Measurements from ENCODE around the gene TSPAN15.

Gene TSPAN15

DNA sequence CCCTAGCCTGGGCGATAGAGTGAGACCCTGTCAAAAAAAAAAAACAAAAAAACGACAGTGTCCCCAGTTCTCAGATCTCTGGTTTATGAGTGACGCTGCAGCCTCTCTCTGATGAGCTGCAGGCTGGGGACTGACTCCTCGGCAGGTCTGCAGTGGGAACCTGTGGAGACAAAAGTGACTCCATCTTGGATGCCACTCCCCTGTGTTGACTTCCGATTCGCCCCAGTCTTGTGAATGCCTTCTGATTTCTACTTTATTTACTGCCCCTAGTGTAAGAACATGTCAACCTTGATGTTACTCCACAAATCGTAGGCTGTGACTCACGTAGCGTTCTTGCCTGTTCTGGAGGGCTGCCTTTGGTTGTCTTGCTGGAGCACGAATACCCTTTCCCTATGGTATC is 40.8 kb upstream of the TSPAN15 start:
- POLR2A ChIA-PET, result no interaction called here
- no peak for TF ChIP-seq ZNF214 (tag by site-specific recombination; IDR thresholded peaks at IDR 0.05; ENCODE audit: borderline replicate concordance)
- no peak for TF ChIP-seq ZNF837 (tag by site-specific recombination; IDR thresholded peaks at IDR 0.05)
- TF ChIP-seq ZNF830 (tag by site-specific recombination; IDR thresholded peaks at IDR 0.05; ENCODE audit: low read depth), result no peak
- TF ChIP-seq, protein P1, sequence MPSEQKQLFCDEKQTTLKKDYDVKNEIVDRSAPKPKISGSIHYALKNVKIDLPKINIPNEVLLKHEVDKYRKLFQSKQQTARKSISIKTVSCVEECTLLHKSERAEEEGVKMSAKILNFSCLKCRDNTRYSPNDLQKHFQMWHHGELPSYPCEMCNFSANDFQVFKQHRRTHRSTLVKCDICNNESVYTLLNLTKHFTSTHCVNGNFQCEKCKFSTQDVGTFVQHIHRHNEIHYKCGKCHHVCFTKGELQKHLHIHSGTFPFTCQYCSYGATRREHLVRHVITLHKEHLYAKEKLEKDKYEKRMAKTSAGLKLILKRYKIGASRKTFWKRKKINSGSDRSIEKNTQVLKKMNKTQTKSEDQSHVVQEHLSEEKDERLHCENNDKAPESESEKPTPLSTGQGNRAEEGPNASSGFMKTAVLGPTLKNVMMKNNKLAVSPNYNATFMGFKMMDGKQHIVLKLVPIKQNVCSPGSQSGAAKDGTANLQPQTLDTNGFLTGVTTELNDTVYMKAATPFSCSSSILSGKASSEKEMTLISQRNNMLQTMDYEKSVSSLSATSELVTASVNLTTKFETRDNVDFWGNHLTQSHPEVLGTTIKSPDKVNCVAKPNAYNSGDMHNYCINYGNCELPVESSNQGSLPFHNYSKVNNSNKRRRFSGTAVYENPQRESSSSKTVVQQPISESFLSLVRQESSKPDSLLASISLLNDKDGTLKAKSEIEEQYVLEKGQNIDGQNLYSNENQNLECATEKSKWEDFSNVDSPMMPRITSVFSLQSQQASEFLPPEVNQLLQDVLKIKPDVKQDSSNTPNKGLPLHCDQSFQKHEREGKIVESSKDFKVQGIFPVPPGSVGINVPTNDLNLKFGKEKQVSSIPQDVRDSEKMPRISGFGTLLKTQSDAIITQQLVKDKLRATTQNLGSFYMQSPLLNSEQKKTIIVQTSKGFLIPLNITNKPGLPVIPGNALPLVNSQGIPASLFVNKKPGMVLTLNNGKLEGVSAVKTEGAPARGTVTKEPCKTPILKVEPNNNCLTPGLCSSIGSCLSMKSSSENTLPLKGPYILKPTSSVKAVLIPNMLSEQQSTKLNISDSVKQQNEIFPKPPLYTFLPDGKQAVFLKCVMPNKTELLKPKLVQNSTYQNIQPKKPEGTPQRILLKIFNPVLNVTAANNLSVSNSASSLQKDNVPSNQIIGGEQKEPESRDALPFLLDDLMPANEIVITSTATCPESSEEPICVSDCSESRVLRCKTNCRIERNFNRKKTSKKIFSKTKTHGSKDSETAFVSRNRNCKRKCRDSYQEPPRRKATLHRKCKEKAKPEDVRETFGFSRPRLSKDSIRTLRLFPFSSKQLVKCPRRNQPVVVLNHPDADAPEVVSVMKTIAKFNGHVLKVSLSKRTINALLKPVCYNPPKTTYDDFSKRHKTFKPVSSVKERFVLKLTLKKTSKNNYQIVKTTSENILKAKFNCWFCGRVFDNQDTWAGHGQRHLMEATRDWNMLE (tag by site-specific recombination; conservative IDR thresholded peaks at IDR 0.05; ENCODE audit: low read depth), result no peak
- TF ChIP-seq ZNF426 (tag by site-specific recombination; IDR thresholded peaks at IDR 0.05), result no peak
- TF ChIP-seq, protein P2, sequence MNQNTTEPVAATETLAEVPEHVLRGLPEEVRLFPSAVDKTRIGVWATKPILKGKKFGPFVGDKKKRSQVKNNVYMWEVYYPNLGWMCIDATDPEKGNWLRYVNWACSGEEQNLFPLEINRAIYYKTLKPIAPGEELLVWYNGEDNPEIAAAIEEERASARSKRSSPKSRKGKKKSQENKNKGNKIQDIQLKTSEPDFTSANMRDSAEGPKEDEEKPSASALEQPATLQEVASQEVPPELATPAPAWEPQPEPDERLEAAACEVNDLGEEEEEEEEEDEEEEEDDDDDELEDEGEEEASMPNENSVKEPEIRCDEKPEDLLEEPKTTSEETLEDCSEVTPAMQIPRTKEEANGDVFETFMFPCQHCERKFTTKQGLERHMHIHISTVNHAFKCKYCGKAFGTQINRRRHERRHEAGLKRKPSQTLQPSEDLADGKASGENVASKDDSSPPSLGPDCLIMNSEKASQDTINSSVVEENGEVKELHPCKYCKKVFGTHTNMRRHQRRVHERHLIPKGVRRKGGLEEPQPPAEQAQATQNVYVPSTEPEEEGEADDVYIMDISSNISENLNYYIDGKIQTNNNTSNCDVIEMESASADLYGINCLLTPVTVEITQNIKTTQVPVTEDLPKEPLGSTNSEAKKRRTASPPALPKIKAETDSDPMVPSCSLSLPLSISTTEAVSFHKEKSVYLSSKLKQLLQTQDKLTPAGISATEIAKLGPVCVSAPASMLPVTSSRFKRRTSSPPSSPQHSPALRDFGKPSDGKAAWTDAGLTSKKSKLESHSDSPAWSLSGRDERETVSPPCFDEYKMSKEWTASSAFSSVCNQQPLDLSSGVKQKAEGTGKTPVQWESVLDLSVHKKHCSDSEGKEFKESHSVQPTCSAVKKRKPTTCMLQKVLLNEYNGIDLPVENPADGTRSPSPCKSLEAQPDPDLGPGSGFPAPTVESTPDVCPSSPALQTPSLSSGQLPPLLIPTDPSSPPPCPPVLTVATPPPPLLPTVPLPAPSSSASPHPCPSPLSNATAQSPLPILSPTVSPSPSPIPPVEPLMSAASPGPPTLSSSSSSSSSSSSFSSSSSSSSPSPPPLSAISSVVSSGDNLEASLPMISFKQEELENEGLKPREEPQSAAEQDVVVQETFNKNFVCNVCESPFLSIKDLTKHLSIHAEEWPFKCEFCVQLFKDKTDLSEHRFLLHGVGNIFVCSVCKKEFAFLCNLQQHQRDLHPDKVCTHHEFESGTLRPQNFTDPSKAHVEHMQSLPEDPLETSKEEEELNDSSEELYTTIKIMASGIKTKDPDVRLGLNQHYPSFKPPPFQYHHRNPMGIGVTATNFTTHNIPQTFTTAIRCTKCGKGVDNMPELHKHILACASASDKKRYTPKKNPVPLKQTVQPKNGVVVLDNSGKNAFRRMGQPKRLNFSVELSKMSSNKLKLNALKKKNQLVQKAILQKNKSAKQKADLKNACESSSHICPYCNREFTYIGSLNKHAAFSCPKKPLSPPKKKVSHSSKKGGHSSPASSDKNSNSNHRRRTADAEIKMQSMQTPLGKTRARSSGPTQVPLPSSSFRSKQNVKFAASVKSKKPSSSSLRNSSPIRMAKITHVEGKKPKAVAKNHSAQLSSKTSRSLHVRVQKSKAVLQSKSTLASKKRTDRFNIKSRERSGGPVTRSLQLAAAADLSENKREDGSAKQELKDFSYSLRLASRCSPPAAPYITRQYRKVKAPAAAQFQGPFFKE (tag by site-specific recombination; IDR thresholded peaks at IDR 0.05; ENCODE audit: borderline replicate concordance), result no peak
- TF ChIP-seq ZFP69B (tag by site-specific recombination; IDR thresholded peaks at IDR 0.05), result no peak
- H3K9me3 ChIP-seq (ENCODE audit: control insufficient read depth, insufficient read depth, low read depth, low read length), result no peaks in the 10 kb centered on the region
- CTCF ChIA-PET, result interaction anchor here (0.8 to 2.1 kb wide), 4 partner anchors 17 to 174 kb away, joined by 3 to 9 read pairs (median 4); no protein-coding TSS in a partner anchor
- H3K4me1 ChIP-seq (ENCODE audit: control insufficient read depth, insufficient read depth, low read length), result no peaks in the 10 kb centered on the region; the same call in 1 of the 2 replicates
- no peak overlapping the region for H3K4me3 ChIP-seq (ENCODE audit: low read depth, low read length)
- no peaks in the 10 kb centered on the region for H3K36me3 ChIP-seq (ENCODE audit: control insufficient read depth in 2 of 2, insufficient read depth in 1 of 2, low read length in 2 of 2)
- no peak overlapping the region for H3K27ac ChIP-seq (ENCODE audit: extremely low read depth, low read depth, low read length)

DNA sequence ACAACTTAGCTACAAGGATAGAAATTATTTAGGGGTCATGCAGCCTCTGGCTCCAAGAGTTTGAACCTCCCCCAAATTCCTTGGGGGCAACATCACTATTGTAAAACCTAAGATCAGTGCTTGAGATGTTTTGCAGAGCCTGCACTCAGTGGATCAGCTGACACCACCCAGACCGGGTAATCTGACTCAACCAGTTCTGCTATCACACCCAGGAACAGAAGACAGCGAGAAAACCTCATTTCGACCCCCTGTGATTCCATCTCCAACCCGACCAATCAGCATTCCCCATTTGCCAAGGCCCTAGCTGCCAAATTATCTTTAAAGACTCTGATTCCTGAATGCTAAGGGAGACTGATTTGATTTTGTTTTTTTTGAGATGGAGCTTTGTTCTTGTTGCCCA is 39.8 kb upstream of the TSPAN15 start:
- Histone ChIP-seq H3K4me3 (ENCODE audit: low read depth, low read length) (no peak overlapping the region), H3K9me3 (ENCODE audit: control insufficient read depth, insufficient read depth, low read depth, low read length) (no peaks in the 10 kb centered on the region), H3K27ac (ENCODE audit: extremely low read depth, low read depth, low read length) (no peak overlapping the region), H3K4me1 (ENCODE audit: control insufficient read depth, insufficient read depth, low read length) (no peaks in the 10 kb centered on the region; the same call in 1 of the 2 replicates), H3K36me3 (ENCODE audit: control insufficient read depth in 2 of 2, insufficient read depth in 1 of 2, low read length in 2 of 2) (no peaks in the 10 kb centered on the region)
- CTCF ChIA-PET, result interaction anchor here (0.6 to 2.1 kb wide), 5 partner anchors 18 to 175 kb away, joined by 3 to 9 read pairs (median 4); no protein-coding TSS in a partner anchor
- no peak for TF ChIP-seq ZNF596 (tag by site-specific recombination; IDR thresholded peaks at IDR 0.05)
- TF ChIP-seq ZNF600 (tag by site-specific recombination; IDR thresholded peaks at IDR 0.05), result 0 out of 2 replicates have a peak, but pooled peaks have one; percentile 10
- no peak for TF ChIP-seq KLF9 (tag by site-specific recombination; IDR thresholded peaks at IDR 0.05; ENCODE audit: low read depth)
- no peak for TF ChIP-seq ZFP3 (tag by site-specific recombination; IDR thresholded peaks at IDR 0.05; ENCODE audit: low read depth)
- no peak for TF ChIP-seq ZNF521 (tag by site-specific recombination; IDR thresholded peaks at IDR 0.05)
- POLR2A ChIA-PET, result no interaction called here
